HepG2 (cell line): ENCODE measurements around the gene IQCE. TPM values are rescaled to one million over a fixed set of nuclear protein-coding genes. Genes with fewer than 3 reads are reported as not detected.

ENCODE experiments used
- ADNP ChIP-seq: sonication (generic); formaldehyde crosslinking; IDR thresholded peaks from 2 replicates; pipeline ENCODE4 v1.4.0; 2020; ENCODE audit warnings: missing genetic modification reagents
- AGO1 ChIP-seq: fragments of 200-400 bp; formaldehyde crosslinking; IDR thresholded peaks from 2 replicates; pipeline ENCODE4 v1.6.1; 2017; ENCODE audit warnings: mild to moderate bottlenecking, low read depth, low read length, moderate library complexity; ENCODE audit not compliant: poor library complexity, severe bottlenecking
- ATRX ChIP-seq: sonication (generic); formaldehyde crosslinking; IDR thresholded peaks from 2 replicates; pipeline ENCODE4 v1.4.0; 2020; ENCODE audit warnings: missing genetic modification reagents, borderline replicate concordance
- DDIT3 ChIP-seq: sonication (generic); formaldehyde crosslinking; IDR thresholded peaks from 2 replicates; pipeline ENCODE4 v1.4.0; 2020; ENCODE audit warnings: mild to moderate bottlenecking, missing genetic modification reagents
- HMG20B ChIP-seq: conservative IDR thresholded peaks from 2 replicates; pipeline ENCODE4 v1.6.1; 2016; ENCODE audit warnings: missing genetic modification reagents, missing compliant biosample characterization
- HNF1B ChIP-seq: sonication (generic); formaldehyde crosslinking; IDR thresholded peaks from 2 replicates; pipeline ENCODE4 v1.5.1; 2020; ENCODE audit warnings: mild to moderate bottlenecking, moderate library complexity, missing genetic modification reagents
- ISL2 ChIP-seq: sonication (generic); formaldehyde crosslinking; IDR thresholded peaks from 2 replicates; pipeline ENCODE4 v1.5.0; 2020; ENCODE audit warnings: missing genetic modification reagents
- KDM5B ChIP-seq: sonication (generic); formaldehyde crosslinking; IDR thresholded peaks from 2 replicates; pipeline ENCODE4 v1.4.0; 2020; ENCODE audit warnings: missing genetic modification reagents, mild to moderate bottlenecking, borderline replicate concordance
- KDM6A ChIP-seq: IDR thresholded peaks from 2 replicates; pipeline ENCODE4 v1.6.1; 2016; ENCODE audit warnings: low read depth
- MXI1 ChIP-seq: IDR thresholded peaks from 3 replicates; pipeline ENCODE4 v1.6.1; 2012; ENCODE audit warnings: low read depth, low read length, inconsistent platforms, borderline replicate concordance
- PHF20 ChIP-seq: sonication (generic); formaldehyde crosslinking; IDR thresholded peaks from 2 replicates; pipeline ENCODE4 v1.5.0; 2020; ENCODE audit warnings: mild to moderate bottlenecking, missing genetic modification reagents
- PHF21A ChIP-seq: sonication (generic); formaldehyde crosslinking; IDR thresholded peaks from 2 replicates; pipeline ENCODE4 v1.5.0; 2020; ENCODE audit warnings: mild to moderate bottlenecking, missing genetic modification reagents
- RAD51 ChIP-seq: fragments of 450-650 bp; IDR thresholded peaks from 2 replicates; pipeline ENCODE4 v1.6.1; 2016; ENCODE audit warnings: borderline replicate concordance
- SALL1 ChIP-seq: sonication (generic); formaldehyde crosslinking; IDR thresholded peaks from 2 replicates; pipeline ENCODE4 v1.8.0; 2022; ENCODE audit warnings: mild to moderate bottlenecking, missing genetic modification reagents
- TAF15 ChIP-seq: fragments of 200-400 bp; formaldehyde crosslinking; IDR thresholded peaks from one replicate; pipeline ENCODE4 v1.6.1; 2018; ENCODE audit warnings: mild to moderate bottlenecking, low read depth, low read length; ENCODE audit not compliant: poor library complexity, severe bottlenecking
- TOPORS ChIP-seq: sonication (generic); formaldehyde crosslinking; IDR thresholded peaks from 2 replicates; pipeline ENCODE4 v1.8.0; 2023; ENCODE audit warnings: mild to moderate bottlenecking, missing genetic modification reagents
- ZBTB44 ChIP-seq: sonication (generic); formaldehyde crosslinking; IDR thresholded peaks from 2 replicates; pipeline ENCODE4 v1.4.0; 2020; ENCODE audit warnings: missing genetic modification reagents
- ZBTB8A ChIP-seq: sonication (generic); formaldehyde crosslinking; IDR thresholded peaks from 2 replicates; pipeline ENCODE4 v1.4.0; 2020; ENCODE audit warnings: mild to moderate bottlenecking, low read depth, missing genetic modification reagents, borderline replicate concordance
- ZFP1 ChIP-seq: IDR thresholded peaks from 2 replicates; pipeline ENCODE4 v1.6.1; 2016
- ZNF12 ChIP-seq: sonication (generic); formaldehyde crosslinking; IDR thresholded peaks from 2 replicates; pipeline ENCODE4 v1.5.0; 2020; ENCODE audit warnings: missing genetic modification reagents
- ZNF160 ChIP-seq: sonication (generic); formaldehyde crosslinking; IDR thresholded peaks from 2 replicates; pipeline ENCODE4 v1.8.0; 2022; ENCODE audit warnings: mild to moderate bottlenecking, inconsistent platforms, missing genetic modification reagents
- ZNF350 ChIP-seq: sonication (generic); formaldehyde crosslinking; IDR thresholded peaks from 2 replicates; pipeline ENCODE4 v1.4.0; 2020; ENCODE audit warnings: mild to moderate bottlenecking, low read depth, missing genetic modification reagents, borderline replicate concordance
- ZNF362 ChIP-seq: sonication (generic); formaldehyde crosslinking; IDR thresholded peaks from 2 replicates; pipeline ENCODE4 v1.4.0; 2020; ENCODE audit warnings: missing genetic modification reagents, mild to moderate bottlenecking, borderline replicate concordance
- ZNF552 ChIP-seq: sonication (generic); formaldehyde crosslinking; IDR thresholded peaks from 2 replicates; pipeline ENCODE4 v1.9.0; 2022; ENCODE audit warnings: missing genetic modification reagents, mild to moderate bottlenecking, borderline replicate concordance
- ZNF749 ChIP-seq: sonication (generic); formaldehyde crosslinking; IDR thresholded peaks from 2 replicates; pipeline ENCODE4 v1.8.0; 2022; ENCODE audit warnings: mild to moderate bottlenecking, missing genetic modification reagents, moderate library complexity, borderline replicate concordance
- ZSCAN31 ChIP-seq: sonication (generic); formaldehyde crosslinking; IDR thresholded peaks from 2 replicates; pipeline ENCODE4 v1.5.0; 2020; ENCODE audit warnings: low read depth, mild to moderate bottlenecking, missing genetic modification reagents
- polyA plus RNA-seq, 8 experiments: library from polyadenylated mRNA; depleted of rRNA in 3 of 8; stranded (reverse) in 7 of 8; unstranded in 1 of 8; fragments of >200 nt; fragmentation: Illumina TruSeq in 4 of 8; extraction: Trizol in 4 of 8; gene quantifications; 2 replicates each; pipeline versions ENCODE4 v1.2.1 to v1.2.3, GENCODE V29; 2011 to 2016; ENCODE audit warnings: low read depth in 4 of 8, missing spikeins in 1 of 8, mixed read lengths in 1 of 8; ENCODE audit not compliant: insufficient read depth in 1 of 8
- total RNA-seq, 5 experiments: library from RNA; depleted of rRNA; stranded (reverse); fragments of >200 nt; fragmentation: Illumina TruSeq; extraction: Trizol; gene quantifications; 2 replicates each; pipeline ENCODE4 v1.2.3, GENCODE V29; 2016; ENCODE audit warnings: low read depth in 1 of 5

The IQCE gene
- total and polyA plus RNA-seq, 2 of the 13 experiments (the other 11 are each of a cell fraction or from before 2014, with no cell fraction given) = 1.5 to 2.5 TPM

DNA sequence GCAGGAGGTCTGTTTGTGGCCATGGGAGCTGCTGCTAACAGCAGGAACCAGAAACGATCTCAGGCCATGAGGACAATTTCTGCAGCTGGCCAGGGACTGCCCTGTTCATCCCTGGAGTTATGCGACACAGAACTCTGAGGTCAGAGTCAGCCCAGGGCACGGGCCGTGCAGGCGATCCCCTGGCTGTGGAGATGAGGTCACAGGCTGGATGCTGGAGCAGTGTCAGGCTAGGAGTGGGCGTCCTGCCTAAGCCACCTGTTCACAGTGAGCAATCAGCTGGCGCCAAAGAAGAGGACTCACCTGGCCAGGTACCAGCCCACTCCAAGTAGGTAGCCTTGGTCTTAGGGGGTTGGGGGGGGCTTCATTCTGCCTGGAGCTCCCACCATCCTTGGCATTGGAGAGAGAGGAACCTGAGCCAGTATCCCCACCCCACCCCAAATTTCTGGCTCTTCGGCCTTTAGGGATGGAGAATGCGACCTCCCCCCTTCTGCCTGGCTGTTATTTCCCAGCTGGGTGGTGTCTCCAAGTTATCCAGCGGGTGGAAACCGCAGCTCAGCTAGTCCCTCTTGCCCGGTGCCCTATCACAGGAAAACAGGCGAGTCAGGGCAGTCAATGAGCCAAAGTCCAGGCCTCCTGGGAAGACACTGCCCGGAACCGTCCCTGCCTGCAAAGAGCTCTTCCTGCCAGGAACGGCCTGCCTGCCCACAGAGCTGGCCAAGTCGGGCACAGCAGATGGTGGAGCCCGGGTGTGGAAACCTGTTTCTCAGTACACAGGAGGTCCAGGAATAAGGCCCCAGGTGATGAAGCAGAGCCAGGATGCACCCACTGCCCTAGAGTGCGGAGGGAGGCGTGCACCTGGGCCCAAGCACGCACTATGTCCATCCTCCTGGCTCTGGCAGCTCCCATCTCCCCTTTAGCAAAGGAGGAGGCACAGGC lies 71.2 kb downstream of the IQCE start (continued):
- 0 out of 2 replicates have a peak, but pooled peaks have one; percentile 31 for TF ChIP-seq HNF1B (CRISPR knock-in tag)
- TF ChIP-seq RAD51 = no peak
- no peak for TF ChIP-seq AGO1
- TF ChIP-seq ZNF350 (CRISPR knock-in tag) = no peak
- no peak for TF ChIP-seq HMG20B
- peak; percentile 60 for TF ChIP-seq SALL1
- TF ChIP-seq ISL2 = no peak
- TF ChIP-seq DDIT3 (CRISPR knock-in tag) = no peak
- TF ChIP-seq ATRX (CRISPR knock-in tag) = no peak
- TF ChIP-seq ZNF749 (CRISPR knock-in tag) = no peak
- no peak for TF ChIP-seq ZBTB44
- TF ChIP-seq ADNP = no peak
- peak; percentile 59 for TF ChIP-seq PHF20 (CRISPR knock-in tag)
- peak; percentile 52; the same call in 1 of the 3 replicates for TF ChIP-seq MXI1
- no peak for TF ChIP-seq TOPORS (CRISPR knock-in tag)
- TF ChIP-seq TAF15 = no peak
- no peak for TF ChIP-seq ZNF12
- no peak for TF ChIP-seq ZNF552 (CRISPR knock-in tag)
- TF ChIP-seq ZNF362 (CRISPR knock-in tag) = no peak
- TF ChIP-seq ZSCAN31 (CRISPR knock-in tag) = peak; percentile 70; the same call in 1 of the 2 replicates
- no peak for TF ChIP-seq ZFP1
- TF ChIP-seq KDM5B = 0 out of 2 replicates have a peak, but pooled peaks have one; percentile 55
- no peak for TF ChIP-seq KDM6A (CRISPR knock-in tag)
- TF ChIP-seq ZBTB8A (CRISPR knock-in tag) = no peak
- TF ChIP-seq ZNF160 (CRISPR knock-in tag) = no peak
- TF ChIP-seq PHF21A (CRISPR knock-in tag) = peak; percentile 71
